SK-N-SH (cell line): Measurements from ENCODE around the gene CDAN1. TPM values are rescaled to one million over a fixed set of nuclear protein-coding genes. Genes with fewer than 3 reads are reported as not detected.
A peak's percentile ranks its signal among the peaks of the same experiment; 100 is the strongest.

ENCODE experiments used
- CTCF ChIA-PET: fragments of 300-600, 350-600 bp; formaldehyde crosslinking; extraction: SDS; loops from one replicate; lab custom pipeline; 2021; lab: Yijun Ruan, JAX
- POLR2A ChIA-PET: fragments of 350-600 bp; sonication (Branson Sonifier 250); formaldehyde crosslinking; extraction: SDS; loops from one replicate; lab custom pipeline; 2020; ENCODE audit warnings: antibody characterized with exemption, inconsistent platforms; lab: Yijun Ruan, JAX
- DNase-seq: peaks from one replicate; pipeline ENCODE4 v3.0.0; 2012
- H2AFZ ChIP-seq: fragments of 200-600 bp; sonication (generic); 2 replicates; pipeline ENCODE4 v1.8.1; 2016; ENCODE audit warnings: antibody characterized with exemption, mild to moderate bottlenecking, low read depth
- H3F3A ChIP-seq: fragments of 200-600 bp; sonication (generic); replicated peaks from 2 replicates; pipeline ENCODE3; 2016; ENCODE audit warnings: antibody characterized with exemption, mild to moderate bottlenecking; ENCODE audit not compliant: insufficient read depth
- H3K27ac ChIP-seq, 2 experiments: fragments of 200-500 bp in 1 of 2; fragments of 200-600 bp in 1 of 2; sonication (Bioruptor generic) in 1 of 2; sonication (generic), shearing (Covaris generic) in 1 of 2; 2 replicates each; pipeline versions ENCODE4 v1.5.1 to v1.6.1; 2014 to 2016; ENCODE audit warnings: low read depth in 2 of 2, inconsistent platforms in 1 of 2, low read length in 1 of 2, mild to moderate bottlenecking in 1 of 2, mixed read lengths in 1 of 2
- H3K27me3 ChIP-seq: fragments of 200-600 bp; sonication (generic), shearing (Covaris generic); 2 replicates; pipeline ENCODE4 v1.6.1; 2016; ENCODE audit warnings: mixed run types; ENCODE audit not compliant: insufficient read depth
- H3K36me3 ChIP-seq, 2 experiments: fragments of 200-500 bp in 1 of 2; fragments of 200-600 bp in 1 of 2; sonication (Bioruptor generic) in 1 of 2; sonication (generic) in 1 of 2; replicated peaks in 1 of 2; 2 replicates each; pipeline versions ENCODE3 to v1.5.1; 2014 to 2016; ENCODE audit warnings: low read length in 1 of 2, mild to moderate bottlenecking in 1 of 2; ENCODE audit not compliant: insufficient read depth in 2 of 2, control insufficient read depth in 1 of 2
- H3K4me1 ChIP-seq, 2 experiments: fragments of 200-500 bp in 1 of 2; fragments of 200-600 bp in 1 of 2; sonication (Bioruptor generic) in 1 of 2; sonication (generic), shearing (Covaris generic) in 1 of 2; 2 replicates each; pipeline versions ENCODE4 v1.5.1 to v1.6.1; 2014 to 2016; ENCODE audit warnings: low read depth in 1 of 2, low read length in 1 of 2, mixed run types in 1 of 2; ENCODE audit not compliant: insufficient read depth in 2 of 2, control insufficient read depth in 1 of 2
- H3K4me2 ChIP-seq: fragments of 200-600 bp; sonication (generic), shearing (Covaris generic); 2 replicates; pipeline ENCODE4 v1.6.1; 2017; ENCODE audit warnings: mixed run types
- H3K4me3 ChIP-seq, 2 experiments: fragments of 200-500 bp in 1 of 2; fragments of 200-600 bp in 1 of 2; sonication (Bioruptor generic) in 1 of 2; sonication (generic), shearing (Covaris generic) in 1 of 2; 2 replicates each; pipeline versions ENCODE4 v1.5.1 to v1.8.1; 2014 to 2016; ENCODE audit warnings: low read depth in 2 of 2, inconsistent platforms in 1 of 2, low read length in 1 of 2, mild to moderate bottlenecking in 1 of 2, mixed read lengths in 1 of 2, moderate library complexity in 1 of 2
- H3K79me2 ChIP-seq: fragments of 200-600 bp; sonication (generic); 2 replicates; pipeline ENCODE4 v1.8.1; 2017; ENCODE audit warnings: mild to moderate bottlenecking; ENCODE audit not compliant: insufficient read depth
- H3K9ac ChIP-seq: fragments of 200-600 bp; sonication (generic); 2 replicates; pipeline ENCODE4 v1.6.1; 2017; ENCODE audit warnings: mixed run types
- H3K9me2 ChIP-seq: fragments of 200-600 bp; sonication (generic); 2 replicates; pipeline ENCODE4 v1.6.1; 2017; ENCODE audit warnings: mixed run types
- H3K9me3 ChIP-seq: fragments of 200-600 bp; sonication (generic); 2 replicates; pipeline ENCODE4 v1.6.1; 2017; ENCODE audit warnings: mixed run types, mild to moderate bottlenecking, moderate library complexity
- H4K20me1 ChIP-seq: fragments of 200-600 bp; sonication (generic); 2 replicates; pipeline ENCODE4 v1.6.1; 2017; ENCODE audit warnings: mild to moderate bottlenecking, mixed run types; ENCODE audit not compliant: insufficient read depth
- CHD2 ChIP-seq: fragments of 150-350 bp; IDR thresholded peaks from 2 replicates; pipeline ENCODE4 v1.6.1; 2018; ENCODE audit warnings: low read length; ENCODE audit not compliant: partially characterized antibody
- CTCF ChIP-seq: fragments of 200-600 bp; sonication (generic); IDR thresholded peaks from 2 replicates; pipeline ENCODE4 v1.6.1; 2017; ENCODE audit warnings: antibody characterized with exemption, mild to moderate bottlenecking, moderate library complexity
- FOSL2 ChIP-seq: IDR thresholded peaks from 2 replicates; pipeline ENCODE4 v1.4.0; 2012; ENCODE audit warnings: low read depth, mild to moderate bottlenecking, moderate library complexity, borderline replicate concordance
- NFIC ChIP-seq: IDR thresholded peaks from 2 replicates; pipeline ENCODE4 v1.4.0; 2012; ENCODE audit warnings: borderline replicate concordance
- RAD21 ChIP-seq: IDR thresholded peaks from 2 replicates; pipeline ENCODE4 v1.6.1; 2012; ENCODE audit warnings: mild to moderate bottlenecking, low read length
- RCOR1 ChIP-seq: fragments of 150-350 bp; IDR thresholded peaks from 2 replicates; pipeline ENCODE4 v1.6.1; 2017; ENCODE audit warnings: antibody characterized with exemption, low read length
- TEAD4 ChIP-seq: IDR thresholded peaks from 2 replicates; pipeline ENCODE4 v1.4.0; 2012; ENCODE audit warnings: mild to moderate bottlenecking, borderline replicate concordance; ENCODE audit not compliant: insufficient read depth
- USF2 ChIP-seq: fragments of 150-350 bp; IDR thresholded peaks from 2 replicates; pipeline ENCODE4 v1.6.1; 2017; ENCODE audit warnings: antibody characterized with exemption, low read length, low read depth, borderline replicate concordance
- WGBS: methylation state at CpG from one replicate; pipeline ENCODE4 v1.1.6; 2017; ENCODE audit warnings: low lambda C conversion rate; 5-methylcytosine and 5-hydroxymethylcytosine counted together
- polyA plus RNA-seq, 3 experiments: library from polyadenylated mRNA; depleted of rRNA; stranded (reverse); fragments of >200 nt; gene quantifications; 2 replicates each; pipeline ENCODE4 v1.2.3, GENCODE V29; 2012

The CDAN1 gene
- polyA plus RNA-seq, 1 of the 3 experiments (the other 2 are of a cell fraction) = 6.2 TPM

- TF ChIP-seq RAD21 = no peak
- TF ChIP-seq USF2 = no peak
- Histone ChIP-seq H3K27ac (no peak overlapping the region), H3K36me3 (peaks cover 31 to 50% of the 10 kb centered on the region in 2 experiments), H3K27me3 (no peaks in the 10 kb centered on the region), H3K4me2 (no peak overlapping the region), H3K9me3 (no peaks in the 10 kb centered on the region), H4K20me1 (no peaks in the 10 kb centered on the region), H3K79me2 (peaks cover 2% of the 10 kb centered on the region; the same call in 1 of the 2 replicates), H2AFZ (no peak overlapping the region), H3K4me1 (peaks cover 0 to under 1% of the 10 kb centered on the region in 2 experiments; a peak in 2 of 4 replicates), H3K9me2 (no peaks in the 10 kb centered on the region), H3F3A (peaks cover 18% of the 10 kb centered on the region), H3K9ac (no peak overlapping the region), H3K4me3 (no peak overlapping the region)
- no peak for DNase-seq
- CTCF ChIA-PET = interaction anchor here (0.7 to 2.7 kb wide), 7 partner anchors 9 to 205 kb away, joined by 3 to 9 read pairs (median 4); partner anchors contain the start of gene CDAN1
- 87% methylated on average over 3 of the region's 3 CpGs for WGBS
- POLR2A ChIA-PET = no interaction called here
These were observed 15.0 kb downstream of the CDAN1 start for GRCh38 chr15:42721916-42722315.

- Histone ChIP-seq H4K20me1 (no peaks in the 10 kb centered on the region), H3K4me3 (no peak overlapping the region), H2AFZ (no peak overlapping the region), H3K27ac (no peak overlapping the region), H3K27me3 (no peaks in the 10 kb centered on the region), H3K9me3 (no peaks in the 10 kb centered on the region), H3K4me2 (no peak overlapping the region), H3K9ac (no peak overlapping the region), H3K4me1 (peaks cover 0 to 6% of the 10 kb centered on the region in 2 experiments; a peak in 1 of 4 replicates), H3F3A (peaks cover 18% of the 10 kb centered on the region), H3K36me3 (peaks cover 24 to 42% of the 10 kb centered on the region in 2 experiments), H3K9me2 (no peaks in the 10 kb centered on the region), H3K79me2 (peaks cover 2% of the 10 kb centered on the region; the same call in 1 of the 2 replicates)
- no peak for TF ChIP-seq FOSL2
- no peak for TF ChIP-seq USF2
- TF ChIP-seq NFIC = no peak
- no peak for TF ChIP-seq RCOR1
- no peak for TF ChIP-seq TEAD4
- TF ChIP-seq CTCF = no peak
- no peak for TF ChIP-seq CHD2
- DNase-seq = peak; percentile 6
- 79% methylated on average over 5 of the region's 6 CpGs for WGBS
- ChIA-PET CTCF (interaction anchor here (0.7 to 1.7 kb wide), 2 partner anchors 206 to 212 kb away, joined by 3 to 4 read pairs; no protein-coding TSS in a partner anchor), POLR2A (no interaction called here)
These were observed 15.9 kb downstream of the CDAN1 start for GRCh38 chr15:42721016-42721415.
